Lung (tissue), 12 donors: ENCODE data around the gene SPATA22. TPM values are rescaled to one million over a fixed set of nuclear protein-coding genes. Genes with fewer than 3 reads are reported as not detected.

Experiments
- ATAC-seq: fragments of 200-7000 bp; cut with Tn5 transposase; one replicate; pipeline ENCODE4 v1.9.1; 2020; ENCODE audit warnings: moderate number of reproducible peaks; ENCODE audit not compliant: insufficient read depth, low FRiP score
- DNase-seq, 3 donors: peaks; one replicate each; pipeline ENCODE4 v3.0.0-alpha.2; 2013 to 2017
- H3K27ac ChIP-seq, 2 donors: one replicate each; pipeline ENCODE4 v1.5.1; 2013; ENCODE audit warnings: mild to moderate bottlenecking in 2 of 2, moderate library complexity in 2 of 2, control low read depth in 1 of 2, inconsistent platforms in 1 of 2, low read depth in 1 of 2, low read length in 1 of 2
- H3K27me3 ChIP-seq, 3 donors: one replicate each; pipeline ENCODE4 v1.5.1; 2013; ENCODE audit warnings: low read length in 2 of 3; ENCODE audit not compliant: control insufficient read depth in 3 of 3, insufficient read depth in 3 of 3
- H3K36me3 ChIP-seq, 4 donors: one replicate each; pipeline ENCODE4 v1.5.1; 2013; ENCODE audit warnings: low read length in 4 of 4, mild to moderate bottlenecking in 1 of 4, moderate library complexity in 1 of 4; ENCODE audit not compliant: control insufficient read depth in 4 of 4, insufficient read depth in 4 of 4
- H3K4me1 ChIP-seq, 5 donors: one replicate each; pipeline ENCODE4 v1.5.1; 2013; ENCODE audit warnings: low read length in 5 of 5, mild to moderate bottlenecking in 2 of 5, moderate library complexity in 1 of 5; ENCODE audit not compliant: control insufficient read depth in 5 of 5, insufficient read depth in 5 of 5
- H3K4me3 ChIP-seq: one replicate; pipeline ENCODE4 v1.5.1; 2013; ENCODE audit warnings: mild to moderate bottlenecking, control low read depth, moderate library complexity
- H3K9ac ChIP-seq, 2 donors: one replicate each; pipeline ENCODE4 v1.5.1; 2013; ENCODE audit warnings: low read length in 2 of 2, control low read depth in 1 of 2; ENCODE audit not compliant: insufficient read depth in 1 of 2
- H3K9me3 ChIP-seq, 4 donors: one replicate each; pipeline ENCODE4 v1.5.1; 2013; ENCODE audit warnings: low read length in 3 of 4, mild to moderate bottlenecking in 1 of 4, moderate library complexity in 1 of 4; ENCODE audit not compliant: control insufficient read depth in 4 of 4, insufficient read depth in 3 of 4
- CTCF ChIP-seq: IDR thresholded peaks from 2 replicates; pipeline ENCODE4 v1.5.1; 2012; ENCODE audit warnings: mild to moderate bottlenecking; ENCODE audit errors: control extremely low read depth, extremely low read depth
- WGBS, 2 donors: extraction: QIAGEN DNeasy Blood & Tissue Kit; methylation state at CpG; one replicate each; pipeline ENCODE4 v1.1.7; 2013; 5-methylcytosine and 5-hydroxymethylcytosine counted together
- polyA plus RNA-seq, 2 donors: library from polyadenylated mRNA; stranded (reverse); fragments of 200-250 nt; gene quantifications; one replicate each; pipeline ENCODE4 v1.2.1, GENCODE V29; 2013
- total RNA-seq, 2 donors: library from RNA; depleted of rRNA in 1 of 2; stranded (reverse); fragments of >200 nt in 1 of 2; gene quantifications; one replicate each; pipeline ENCODE4 v1.2.1, GENCODE V29; 2014 to 2021
- donor health status: control.
- donor health status: control.
- donor health status: Bipolar disorder and iron deficiency.
- donor health status: healthy.
- donor health status: DM: yes; HTN: yes; CAD: no.

SPATA22 gene
- total and polyA plus RNA-seq, 4 donors, result 0.06 to 0.12 TPM; not detected in 2

- Histone ChIP-seq H3K27ac (no peak overlapping the region), H3K9me3 (no peaks in the 10 kb centered on the region), H3K27me3 (no peaks in the 10 kb centered on the region), H3K9ac (no peak overlapping the region), H3K4me3 (no peak overlapping the region), H3K36me3 (peaks cover 0 to 2% (median 0%) of the 10 kb centered on the region in 4 donors), H3K4me1 (peaks cover 0 to 24% (median 7%) of the 10 kb centered on the region in 5 donors)
- WGBS, 2 donors, result 66 to 67% methylated on average over 7 of the region's 7 CpGs
- TF ChIP-seq CTCF, result no peak
- ATAC-seq (no peak), DNase-seq (no peak)
These were observed 38.5 kb upstream of the SPATA22 start for GRCh38 chr17:3510090-3510489.

GRCh38 chr17:3507869-3508268 lies 36.2 kb upstream of the SPATA22 start:
- H3K27ac ChIP-seq, result no peak overlapping the region
- H3K4me3 ChIP-seq, result no peak overlapping the region
- H3K4me1 ChIP-seq, result peaks cover 0 to 14% (median 5%) of the 10 kb centered on the region in 5 donors
- no peak for DNase-seq
- no peaks in the 10 kb centered on the region for H3K9me3 ChIP-seq
- no peak overlapping the region for H3K9ac ChIP-seq
- no peak for ATAC-seq
- 77 to 90% methylated on average over 3 of the region's 3 CpGs for WGBS, 2 donors
- H3K36me3 ChIP-seq, result no peaks in the 10 kb centered on the region
- no peaks in the 10 kb centered on the region for H3K27me3 ChIP-seq
- TF ChIP-seq CTCF, result no peak

GRCh38 chr17:3507071-3507470 lies 35.5 kb upstream of the SPATA22 start:
- Histone ChIP-seq H3K27me3 (no peaks in the 10 kb centered on the region), H3K27ac (no peak overlapping the region), H3K4me1 (peaks cover 0 to 9% (median 6%) of the 10 kb centered on the region in 5 donors), H3K9me3 (no peaks in the 10 kb centered on the region), H3K4me3 (no peak overlapping the region), H3K36me3 (no peaks in the 10 kb centered on the region), H3K9ac (no peak overlapping the region)
- 75 to 92% methylated on average over 1 of the region's 1 CpG for WGBS, 2 donors
- no peak for TF ChIP-seq CTCF
- peak in 2 of 3 donors; percentile 64 to 73 for DNase-seq
- no peak for ATAC-seq

GRCh38 chr17:3506054-3506453 lies 34.4 kb upstream of the SPATA22 start:
- DNase-seq, result no peak
- WGBS, 2 donors, result 93 to 95% methylated on average over 2 of the region's 2 CpGs
- ATAC-seq, result no peak
- Histone ChIP-seq H3K36me3 (no peaks in the 10 kb centered on the region), H3K9me3 (no peaks in the 10 kb centered on the region), H3K27ac (no peak overlapping the region), H3K27me3 (no peaks in the 10 kb centered on the region), H3K4me3 (no peak overlapping the region), H3K4me1 (peaks cover 0 to 11% (median 6%) of the 10 kb centered on the region in 5 donors), H3K9ac (no peak overlapping the region)
- TF ChIP-seq CTCF, result no peak
